HepG2 (cell line): Measurements from ENCODE around the gene CLASRP. TPM values are rescaled to one million over a fixed set of nuclear protein-coding genes. Genes with fewer than 3 reads are reported as not detected.

Experiments used
- DNMT3B ChIP-seq: conservative IDR thresholded peaks from 2 replicates; pipeline ENCODE4 v1.6.1; 2016; ENCODE audit warnings: missing biosample characterization, control low read depth
- GATAD1 ChIP-seq: IDR thresholded peaks from 2 replicates; pipeline ENCODE4 v1.6.1; 2016; ENCODE audit warnings: missing genetic modification reagents, missing compliant biosample characterization
- MTA1 ChIP-seq: sonication (generic); formaldehyde crosslinking; IDR thresholded peaks from 2 replicates; pipeline ENCODE4 v1.4.0; 2020; ENCODE audit warnings: missing genetic modification reagents, mild to moderate bottlenecking, borderline replicate concordance
- MXI1 ChIP-seq: IDR thresholded peaks from 3 replicates; pipeline ENCODE4 v1.6.1; 2012; ENCODE audit warnings: low read depth, low read length, inconsistent platforms, borderline replicate concordance
- PHF5A ChIP-seq: IDR thresholded peaks from one replicate; pipeline ENCODE4 v1.6.1; 2018; ENCODE audit warnings: low read depth, missing genetic modification reagents; ENCODE audit not compliant: unreplicated experiment
- SKI ChIP-seq: fragments of 450-650 bp; IDR thresholded peaks from one replicate; pipeline ENCODE4 v1.6.1; 2018; ENCODE audit warnings: mild to moderate bottlenecking; ENCODE audit not compliant: partially characterized antibody
- SMAD3 ChIP-seq: sonication (generic); formaldehyde crosslinking; IDR thresholded peaks from 2 replicates; pipeline ENCODE4 v1.4.0; 2020; ENCODE audit warnings: missing genetic modification reagents
- TAF1 ChIP-seq: sonication (generic); formaldehyde crosslinking; IDR thresholded peaks from 2 replicates; pipeline ENCODE4 v1.4.0; 2020; ENCODE audit warnings: missing genetic modification reagents
- TBL1XR1 ChIP-seq: fragments of 150-350 bp; IDR thresholded peaks from 2 replicates; pipeline ENCODE4 v1.6.1; 2014; ENCODE audit warnings: borderline replicate concordance, low read length; ENCODE audit not compliant: partially characterized antibody
- TRAFD1 ChIP-seq: sonication (generic); formaldehyde crosslinking; IDR thresholded peaks from 2 replicates; pipeline ENCODE4 v1.5.1; 2020; ENCODE audit warnings: missing genetic modification reagents, mild to moderate bottlenecking, borderline replicate concordance
- ZNF224 ChIP-seq: sonication (generic); formaldehyde crosslinking; IDR thresholded peaks from 2 replicates; pipeline ENCODE4 v1.5.0; 2020; ENCODE audit warnings: mild to moderate bottlenecking, missing genetic modification reagents
- ZNF331 ChIP-seq: sonication (generic); formaldehyde crosslinking; IDR thresholded peaks from 2 replicates; pipeline ENCODE4 v1.4.0; 2020; ENCODE audit warnings: missing genetic modification reagents
- ZNF557 ChIP-seq: sonication (generic); formaldehyde crosslinking; IDR thresholded peaks from 2 replicates; pipeline ENCODE4 v1.4.0; 2020; ENCODE audit warnings: missing genetic modification reagents
- ZNF607 ChIP-seq: sonication (generic); formaldehyde crosslinking; IDR thresholded peaks from 2 replicates; pipeline ENCODE4 v1.5.1; 2020; ENCODE audit warnings: missing genetic modification reagents, mild to moderate bottlenecking, borderline replicate concordance
- ZNF609 ChIP-seq: sonication (generic); formaldehyde crosslinking; IDR thresholded peaks from 2 replicates; pipeline ENCODE4 v1.4.0; 2020; ENCODE audit warnings: mild to moderate bottlenecking, missing genetic modification reagents, borderline replicate concordance
- ZNF678 ChIP-seq: sonication (generic); formaldehyde crosslinking; IDR thresholded peaks from 2 replicates; pipeline ENCODE4 v1.4.0; 2020; ENCODE audit warnings: mild to moderate bottlenecking, missing genetic modification reagents
- ZNF770 ChIP-seq: sonication (generic); formaldehyde crosslinking; IDR thresholded peaks from 2 replicates; pipeline ENCODE4 v1.5.0; 2020; ENCODE audit warnings: mild to moderate bottlenecking, missing genetic modification reagents
- ZSCAN20 ChIP-seq: sonication (generic); formaldehyde crosslinking; IDR thresholded peaks from 2 replicates; pipeline ENCODE4 v1.4.0; 2020; ENCODE audit warnings: missing genetic modification reagents, mild to moderate bottlenecking, borderline replicate concordance
- polyA plus RNA-seq, 8 experiments: library from polyadenylated mRNA; depleted of rRNA in 3 of 8; stranded (reverse) in 7 of 8; unstranded in 1 of 8; fragments of >200 nt; fragmentation: Illumina TruSeq in 4 of 8; extraction: Trizol in 4 of 8; gene quantifications; 2 replicates each; pipeline versions ENCODE4 v1.2.1 to v1.2.3, GENCODE V29; 2011 to 2016; ENCODE audit warnings: low read depth in 4 of 8, missing spikeins in 1 of 8, mixed read lengths in 1 of 8; ENCODE audit not compliant: insufficient read depth in 1 of 8
- total RNA-seq, 5 experiments: library from RNA; depleted of rRNA; stranded (reverse); fragments of >200 nt; fragmentation: Illumina TruSeq; extraction: Trizol; gene quantifications; 2 replicates each; pipeline ENCODE4 v1.2.3, GENCODE V29; 2016; ENCODE audit warnings: low read depth in 1 of 5
- TF ChIP-seq, protein P1 (sequence below): sonication (generic); formaldehyde crosslinking; IDR thresholded peaks from 2 replicates; pipeline ENCODE4 v1.5.1; 2020; ENCODE audit warnings: missing genetic modification reagents, mild to moderate bottlenecking, borderline replicate concordance

Gene CLASRP
- total and polyA plus RNA-seq, 2 of the 13 experiments (the other 11 are each of a cell fraction or from before 2014, with no cell fraction given) = 32.0 to 51.4 TPM

DNA sequence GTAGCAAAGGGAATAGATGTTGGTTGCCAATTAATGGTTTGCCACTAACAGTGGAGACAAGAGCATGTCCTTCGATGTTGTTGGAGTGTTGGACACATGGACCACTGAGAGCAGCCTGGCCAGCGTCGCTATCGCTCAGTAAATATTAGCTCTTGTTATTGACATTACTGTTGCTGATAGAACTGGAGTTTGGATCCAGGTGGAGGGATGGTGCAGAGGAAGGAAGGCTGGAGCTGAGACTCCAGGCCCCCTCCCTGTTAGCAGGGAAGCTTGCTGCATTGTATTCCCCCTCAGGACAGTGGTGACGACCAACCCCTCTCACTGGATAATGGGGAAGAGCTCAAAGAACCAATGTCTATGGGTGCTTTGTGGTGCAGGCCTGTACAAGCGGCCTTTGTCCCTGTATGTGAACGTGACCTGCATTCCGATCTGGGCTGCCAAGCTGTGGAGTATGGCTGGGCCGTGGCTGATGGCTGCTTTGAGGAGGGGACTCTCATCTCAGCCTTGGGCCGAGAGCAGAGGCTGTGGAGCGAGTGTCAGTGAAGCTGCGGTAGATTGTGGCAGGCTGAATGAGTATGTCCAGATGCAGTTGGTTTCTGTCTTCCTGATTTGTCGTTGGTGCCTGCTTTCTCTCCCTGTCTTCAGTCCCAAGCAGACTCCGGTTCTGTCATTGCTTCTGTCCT lies 7.0 kb downstream of the CLASRP start (continued):
- TF ChIP-seq, protein P1, sequence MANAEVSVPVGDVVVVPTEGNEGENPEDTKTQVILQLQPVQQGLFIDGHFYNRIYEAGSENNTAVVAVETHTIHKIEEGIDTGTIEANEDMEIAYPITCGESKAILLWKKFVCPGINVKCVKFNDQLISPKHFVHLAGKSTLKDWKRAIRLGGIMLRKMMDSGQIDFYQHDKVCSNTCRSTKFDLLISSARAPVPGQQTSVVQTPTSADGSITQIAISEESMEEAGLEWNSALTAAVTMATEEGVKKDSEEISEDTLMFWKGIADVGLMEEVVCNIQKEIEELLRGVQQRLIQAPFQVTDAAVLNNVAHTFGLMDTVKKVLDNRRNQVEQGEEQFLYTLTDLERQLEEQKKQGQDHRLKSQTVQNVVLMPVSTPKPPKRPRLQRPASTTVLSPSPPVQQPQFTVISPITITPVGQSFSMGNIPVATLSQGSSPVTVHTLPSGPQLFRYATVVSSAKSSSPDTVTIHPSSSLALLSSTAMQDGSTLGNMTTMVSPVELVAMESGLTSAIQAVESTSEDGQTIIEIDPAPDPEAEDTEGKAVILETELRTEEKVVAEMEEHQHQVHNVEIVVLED (CRISPR knock-in tag) = peak; percentile 54; the same call in 1 of the 2 replicates
- TF ChIP-seq ZSCAN20 (no peak), DNMT3B (CRISPR knock-in tag) (0 out of 2 replicates have a peak, but pooled peaks have one; percentile 47), MTA1 (CRISPR knock-in tag) (peak; percentile 87; the same call in 1 of the 2 replicates), PHF5A (CRISPR knock-in tag) (peak; percentile 69), ZNF770 (CRISPR knock-in tag) (0 out of 2 replicates have a peak, but pooled peaks have one; percentile 3), TAF1 (CRISPR knock-in tag) (peak; percentile 49; the same call in 1 of the 2 replicates), ZNF607 (CRISPR knock-in tag) (no peak), ZNF609 (CRISPR knock-in tag) (peak; percentile 89; the same call in 1 of the 2 replicates), ZNF678 (no peak), TRAFD1 (CRISPR knock-in tag) (no peak), TBL1XR1 (peak; percentile 32), GATAD1 (CRISPR knock-in tag) (peak; percentile 72), MXI1 (peak; percentile 95; the same call in 2 of the 3 replicates), ZNF331 (CRISPR knock-in tag) (peak; percentile 82), ZNF557 (CRISPR knock-in tag) (0 out of 2 replicates have a peak, but pooled peaks have one; percentile 42), SKI (peak; percentile 79), SMAD3 (CRISPR knock-in tag) (peak; percentile 69), ZNF224 (no peak; the same call in 1 of the 2 replicates)
